Loucy (cell line): ENCODE results near the gene TGM4.

ENCODE experiments used
- H2AFZ ChIP-seq: fragments of 200-600 bp; sonication (generic); 2 replicates; pipeline ENCODE4 v1.6.0; 2016; ENCODE audit warnings: antibody characterized with exemption, mild to moderate bottlenecking, low read length, moderate library complexity
- H3F3A ChIP-seq: fragments of 200-600 bp; 2 replicates; pipeline ENCODE4 v1.6.0; 2016; ENCODE audit warnings: antibody characterized with exemption, low read depth, mild to moderate bottlenecking
- H3K27me3 ChIP-seq: fragments of 200-600 bp; sonication (generic); 2 replicates; pipeline ENCODE4 v1.6.1; 2014; ENCODE audit warnings: low read length, mild to moderate bottlenecking; ENCODE audit not compliant: insufficient read depth, poor library complexity, severe bottlenecking
- H3K36me3 ChIP-seq: fragments of 200-600 bp; sonication (generic); 2 replicates; pipeline ENCODE4 v1.6.1; 2016; ENCODE audit warnings: low read length; ENCODE audit not compliant: insufficient read depth
- H3K4me1 ChIP-seq: fragments of 200-600 bp; sonication (generic); 2 replicates; pipeline ENCODE4 v1.5.1; 2014; ENCODE audit warnings: low read length, mild to moderate bottlenecking; ENCODE audit not compliant: insufficient read depth, poor library complexity, severe bottlenecking
- H3K4me2 ChIP-seq: fragments of 200-600 bp; sonication (generic); 2 replicates; pipeline ENCODE4 v1.6.0; 2014; ENCODE audit warnings: antibody characterized with exemption, low read length, low read depth, mild to moderate bottlenecking; ENCODE audit not compliant: poor library complexity, severe bottlenecking
- H3K4me3 ChIP-seq: fragments of 200-600 bp; sonication (generic); 2 replicates; pipeline ENCODE4 v1.5.1; 2014; ENCODE audit warnings: low read length, mild to moderate bottlenecking, mixed read lengths; ENCODE audit not compliant: poor library complexity, severe bottlenecking
- H3K79me2 ChIP-seq: fragments of 200-600 bp; sonication (generic); 2 replicates; pipeline ENCODE4 v1.6.1; 2014; ENCODE audit warnings: low read length; ENCODE audit not compliant: insufficient read depth
- H3K9ac ChIP-seq: fragments of 200-600 bp; sonication (generic); 2 replicates; pipeline ENCODE4 v1.6.0; 2014; ENCODE audit warnings: mild to moderate bottlenecking, low read depth, low read length, moderate library complexity; ENCODE audit not compliant: poor library complexity, severe bottlenecking
- H3K9me2 ChIP-seq: fragments of 200-600 bp; sonication (generic); replicated peaks from 2 replicates; pipeline ENCODE4 v1.6.1; 2016; ENCODE audit warnings: low read depth, low read length, mixed read lengths
- H3K9me3 ChIP-seq: fragments of 200-600 bp; sonication (generic); 2 replicates; pipeline ENCODE4 v1.6.1; 2014; ENCODE audit warnings: mild to moderate bottlenecking, antibody characterized with exemption, low read length, low read depth; ENCODE audit not compliant: insufficient read depth
- H4K20me1 ChIP-seq: fragments of 200-600 bp; sonication (generic); 2 replicates; pipeline ENCODE4 v1.6.0; 2014; ENCODE audit warnings: antibody characterized with exemption, low read length, mild to moderate bottlenecking; ENCODE audit not compliant: insufficient read depth, poor library complexity, severe bottlenecking
- EZH2phosphoT487 ChIP-seq: fragments of 200-600 bp; IDR thresholded peaks from 2 replicates; pipeline ENCODE4 v1.6.1; 2018; ENCODE audit warnings: antibody characterized with exemption, mild to moderate bottlenecking, moderate library complexity, borderline replicate concordance
- TF ChIP-seq, protein P1 (sequence below): fragments of 200-600 bp; sonication (generic); conservative IDR thresholded peaks from 2 replicates; pipeline ENCODE4 v1.5.1; 2014; ENCODE audit warnings: mild to moderate bottlenecking, antibody characterized with exemption, low read length

TGM4 gene

GRCh38 chr3:44874308-44874707 lies at the start of gene TGM4:
Gene TGM4, plus strand, starts transcription at chr3:44874608. Its CDS starts 71 bp downstream, at chr3:44874679.
- no peaks in the 10 kb centered on the region for H4K20me1 ChIP-seq
- H3K79me2 ChIP-seq: no peaks in the 10 kb centered on the region
- no peak within 1 kb of the TSS for H3K4me3 ChIP-seq
- H3K27me3 ChIP-seq: no peaks in the 10 kb centered on the region
- H3K9me2 ChIP-seq: no peaks in the 10 kb centered on the region
- H3K9me3 ChIP-seq: no peaks in the 10 kb centered on the region
- TF ChIP-seq, protein P1, sequence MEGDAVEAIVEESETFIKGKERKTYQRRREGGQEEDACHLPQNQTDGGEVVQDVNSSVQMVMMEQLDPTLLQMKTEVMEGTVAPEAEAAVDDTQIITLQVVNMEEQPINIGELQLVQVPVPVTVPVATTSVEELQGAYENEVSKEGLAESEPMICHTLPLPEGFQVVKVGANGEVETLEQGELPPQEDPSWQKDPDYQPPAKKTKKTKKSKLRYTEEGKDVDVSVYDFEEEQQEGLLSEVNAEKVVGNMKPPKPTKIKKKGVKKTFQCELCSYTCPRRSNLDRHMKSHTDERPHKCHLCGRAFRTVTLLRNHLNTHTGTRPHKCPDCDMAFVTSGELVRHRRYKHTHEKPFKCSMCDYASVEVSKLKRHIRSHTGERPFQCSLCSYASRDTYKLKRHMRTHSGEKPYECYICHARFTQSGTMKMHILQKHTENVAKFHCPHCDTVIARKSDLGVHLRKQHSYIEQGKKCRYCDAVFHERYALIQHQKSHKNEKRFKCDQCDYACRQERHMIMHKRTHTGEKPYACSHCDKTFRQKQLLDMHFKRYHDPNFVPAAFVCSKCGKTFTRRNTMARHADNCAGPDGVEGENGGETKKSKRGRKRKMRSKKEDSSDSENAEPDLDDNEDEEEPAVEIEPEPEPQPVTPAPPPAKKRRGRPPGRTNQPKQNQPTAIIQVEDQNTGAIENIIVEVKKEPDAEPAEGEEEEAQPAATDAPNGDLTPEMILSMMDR: no peak
- TF ChIP-seq EZH2phosphoT487: no peak
- H2AFZ ChIP-seq: no peak within 1 kb of the TSS
- no peak within 1 kb of the TSS for H3K4me2 ChIP-seq
- no peaks in the 10 kb centered on the region for H3K36me3 ChIP-seq
- no peaks in the 10 kb centered on the region for H3F3A ChIP-seq
- H3K4me1 ChIP-seq: no peaks in the 10 kb centered on the region
- H3K9ac ChIP-seq: no peak within 1 kb of the TSS

- no peak overlapping the region for H3K4me2 ChIP-seq
- no peaks in the 10 kb centered on the region for H4K20me1 ChIP-seq
- H2AFZ ChIP-seq: no peak overlapping the region
- H3K9me2 ChIP-seq: no peaks in the 10 kb centered on the region
- H3K9ac ChIP-seq: no peak overlapping the region
- H3K9me3 ChIP-seq: no peaks in the 10 kb centered on the region
- H3K4me3 ChIP-seq: no peak overlapping the region
- H3K4me1 ChIP-seq: no peaks in the 10 kb centered on the region
- peaks cover 66% of the 10 kb centered on the region for H3K36me3 ChIP-seq
- no peak for TF ChIP-seq EZH2phosphoT487
- TF ChIP-seq, protein P1: no peak
- H3K79me2 ChIP-seq: no peaks in the 10 kb centered on the region
- no peaks in the 10 kb centered on the region for H3F3A ChIP-seq
- no peaks in the 10 kb centered on the region for H3K27me3 ChIP-seq
These were observed 49.0 kb upstream of the TGM4 start for GRCh38 chr3:44825264-44825925.

DNA sequence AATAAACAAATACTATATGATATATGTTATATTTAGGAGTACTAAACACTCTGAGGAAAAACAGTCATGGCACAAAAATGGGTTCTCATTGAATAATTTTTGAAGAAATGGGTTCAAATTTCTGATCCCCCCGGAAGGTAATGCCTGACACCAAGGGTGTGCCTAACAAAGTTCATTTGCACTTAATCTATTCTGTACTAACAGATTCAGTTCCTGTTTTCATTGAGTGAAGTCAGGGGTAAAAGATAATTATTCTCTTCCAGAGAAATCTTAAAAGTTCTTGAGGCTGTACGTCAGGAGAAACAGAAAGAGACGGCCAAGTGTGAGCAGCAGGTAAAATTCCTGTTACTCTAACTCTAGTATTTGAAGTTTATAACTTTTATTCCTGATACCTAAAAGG lies 47.2 kb upstream of the TGM4 start:
- Histone ChIP-seq H3K9me3 (no peaks in the 10 kb centered on the region), H3K4me3 (no peak overlapping the region), H2AFZ (no peak overlapping the region), H4K20me1 (no peaks in the 10 kb centered on the region), H3K9ac (no peak overlapping the region), H3K4me1 (no peaks in the 10 kb centered on the region), H3K4me2 (no peak overlapping the region), H3K27me3 (no peaks in the 10 kb centered on the region), H3K36me3 (peaks cover 84% of the 10 kb centered on the region), H3K9me2 (no peaks in the 10 kb centered on the region), H3F3A (no peaks in the 10 kb centered on the region), H3K79me2 (no peaks in the 10 kb centered on the region)
- TF ChIP-seq EZH2phosphoT487: no peak
- TF ChIP-seq, protein P1: no peak
